Vagina (tissue), 2 donors: ENCODE measurements around the gene ELAVL4.

Experiments used
- CTCF ChIP-seq, 3 experiments: fragments of 450-650 bp in 2 of 3; fragments of 200-600 bp in 1 of 3; sonication (generic) in 1 of 3; IDR thresholded peaks; one replicate each; pipeline ENCODE4 v1.5.1; 2017 to 2019; ENCODE audit warnings: antibody characterized with exemption in 3 of 3, mild to moderate bottlenecking in 2 of 3, moderate library complexity in 2 of 3
- POLR2A ChIP-seq, 2 donors: fragments of 450-650 bp; IDR thresholded peaks; one replicate each; pipeline ENCODE4 v1.6.1; 2017; ENCODE audit warnings: antibody characterized with exemption in 2 of 2, mild to moderate bottlenecking in 2 of 2, moderate library complexity in 2 of 2
- POLR2AphosphoS5 ChIP-seq, 2 donors: sonication (generic); formaldehyde crosslinking; IDR thresholded peaks; one replicate each; pipeline ENCODE4 v1.9.0; 2017; ENCODE audit warnings: antibody characterized with exemption in 2 of 2, mild to moderate bottlenecking in 2 of 2, low read depth in 1 of 2; ENCODE audit not compliant: insufficient read depth in 1 of 2

DNA sequence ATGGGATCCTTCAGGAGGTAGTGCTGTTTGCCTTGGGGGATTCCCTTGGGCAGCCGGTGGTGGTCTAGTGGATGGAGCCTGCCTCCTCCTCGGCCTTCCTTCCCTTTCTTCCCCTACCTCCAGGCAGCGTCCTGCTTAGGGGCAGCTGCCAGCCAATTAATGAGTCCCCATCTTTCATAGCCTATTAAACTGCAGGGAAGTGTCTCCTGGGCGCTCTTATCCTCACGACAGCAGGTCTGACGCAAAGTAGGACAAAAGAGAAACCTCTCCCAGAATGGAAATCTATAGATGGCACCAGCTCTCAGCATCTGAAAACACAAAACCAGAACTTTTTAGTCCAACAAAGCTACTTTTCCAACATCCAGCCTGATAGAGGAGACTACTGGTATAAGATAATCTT, 69.3 kb downstream of the ELAVL4 start:
- TF ChIP-seq CTCF (IDR thresholded peaks at IDR 0.05) (no peak), POLR2A (IDR thresholded peaks at IDR 0.05) (no peak), POLR2AphosphoS5 (IDR thresholded peaks at IDR 0.05; ENCODE audit: insufficient read depth in 1 of 2, low read depth in 1 of 2) (no peak)
